H1 (cell line): ENCODE data around the gene CCDC141. TPM values are rescaled to one million over a fixed set of nuclear protein-coding genes. Genes with fewer than 3 reads are reported as not detected.

Source experiments
- CTCF ChIA-PET: fragments of 300-600 bp; sonication (Branson Sonifier 250); formaldehyde crosslinking; loops from one replicate; lab custom pipeline; 2021; ENCODE audit not compliant: partially characterized antibody; lab: Charles Lee
- POLR2A ChIA-PET: fragments of 300-600 bp; sonication (Branson Sonifier 250); formaldehyde crosslinking; loops from one replicate; lab custom pipeline; 2021; ENCODE audit warnings: inconsistent platforms; ENCODE audit not compliant: partially characterized antibody; lab: Charles Lee
- DNase-seq, 2 experiments: peaks; one replicate each; pipeline versions ENCODE4 v3.0.0 to v3.0.0-alpha.2; 2010 to 2022; ENCODE audit warnings: low spot score in 2 of 2, low read depth in 1 of 2, mixed read lengths in 1 of 2
- FAIRE-seq: peaks from 2 replicates; lab custom pipeline; 2011; peaks lifted over from hg19 to GRCh38; lab: Jason Lieb, UNC
- H2AFZ ChIP-seq: 2 replicates; pipeline ENCODE4 v1.8.1; 2012; ENCODE audit warnings: low read length, inconsistent platforms
- H2AK5ac ChIP-seq: 2 replicates; pipeline ENCODE4 v1.6.1; 2013; ENCODE audit warnings: low read depth, low read length
- H2BK120ac ChIP-seq: replicated peaks from 2 replicates; pipeline ENCODE3; 2013; ENCODE audit warnings: low read depth, low read length, inconsistent platforms
- H2BK12ac ChIP-seq: 2 replicates; pipeline ENCODE4 v1.6.1; 2013; ENCODE audit warnings: low read depth, low read length
- H2BK15ac ChIP-seq: 2 replicates; pipeline ENCODE4 v1.6.1; 2013; ENCODE audit warnings: low read length
- H2BK20ac ChIP-seq: 2 replicates; pipeline ENCODE4 v1.6.1; 2013; ENCODE audit warnings: low read length
- H2BK5ac ChIP-seq: 2 replicates; pipeline ENCODE4 v1.6.1; 2013; ENCODE audit warnings: low read depth, low read length
- H3K14ac ChIP-seq: 2 replicates; pipeline ENCODE4 v1.6.1; 2013; ENCODE audit warnings: inconsistent platforms; ENCODE audit not compliant: insufficient read length
- H3K18ac ChIP-seq: 2 replicates; pipeline ENCODE4 v1.6.1; 2013; ENCODE audit warnings: low read length; ENCODE audit errors: extremely low read depth
- H3K23ac ChIP-seq: 2 replicates; pipeline ENCODE4 v1.6.1; 2013; ENCODE audit warnings: inconsistent platforms; ENCODE audit not compliant: insufficient read length
- H3K23me2 ChIP-seq: 2 replicates; pipeline ENCODE4 v1.6.1; 2013; ENCODE audit warnings: low read depth, low read length
- H3K27ac ChIP-seq: 2 replicates; pipeline ENCODE4 v1.6.1; 2011; ENCODE audit warnings: low read depth, low read length, inconsistent platforms
- H3K27me3 ChIP-seq, 4 experiments: replicated peaks in 1 of 4; 1 replicate in 1 of 4; 2 replicates in 3 of 4; pipeline versions ENCODE4 v1.6.1 to v1.8.1; 2011 to 2013; ENCODE audit warnings: low read length in 3 of 4, mild to moderate bottlenecking in 3 of 4, inconsistent platforms in 2 of 4, mixed read lengths in 2 of 4, moderate library complexity in 1 of 4; ENCODE audit not compliant: control insufficient read depth in 3 of 4, insufficient read depth in 3 of 4; ENCODE audit errors: extremely low read depth in 1 of 4
- H3K36me3 ChIP-seq, 4 experiments: 2 replicates each; pipeline versions ENCODE4 v1.6.1 to v1.8.1; 2011 to 2013; ENCODE audit warnings: mild to moderate bottlenecking in 4 of 4, low read length in 3 of 4, moderate library complexity in 2 of 4, control low read depth in 1 of 4, inconsistent platforms in 1 of 4; ENCODE audit not compliant: insufficient read depth in 4 of 4, control insufficient read depth in 2 of 4
- H3K4ac ChIP-seq: replicated peaks from 2 replicates; pipeline ENCODE3; 2013; ENCODE audit warnings: low read length, low read depth, mixed read lengths, inconsistent platforms; ENCODE audit not compliant: insufficient read length
- H3K4me1 ChIP-seq, 4 experiments: replicated peaks in 1 of 4; 1 replicate in 1 of 4; 2 replicates in 3 of 4; pipeline versions ENCODE4 v1.6.1 to v1.8.1; 2011 to 2013; ENCODE audit warnings: low read length in 3 of 4, inconsistent platforms in 2 of 4, mixed read lengths in 1 of 4; ENCODE audit not compliant: insufficient read depth in 4 of 4, control insufficient read depth in 3 of 4
- H3K4me2 ChIP-seq, 2 experiments: 2 replicates each; pipeline versions ENCODE4 v1.6.1 to v1.8.1; 2011 to 2013; ENCODE audit warnings: low read depth in 2 of 2, low read length in 2 of 2, control low read depth in 1 of 2, inconsistent platforms in 1 of 2, mild to moderate bottlenecking in 1 of 2; ENCODE audit not compliant: insufficient read depth in 1 of 2
- H3K4me3 ChIP-seq, 4 experiments: fragments of 200-600, 300-600 bp in 1 of 4; sonication (generic), shearing (Covaris generic), sonication (Bioruptor Twin) in 1 of 4; 2 replicates each; pipeline versions ENCODE4 v1.5.1 to v1.8.1; 2011 to 2016; ENCODE audit warnings: low read length in 4 of 4, low read depth in 3 of 4, control low read depth in 2 of 4, inconsistent platforms in 2 of 4, mild to moderate bottlenecking in 2 of 4, mixed read lengths in 1 of 4, moderate library complexity in 1 of 4; ENCODE audit not compliant: insufficient read depth in 2 of 4; ENCODE audit errors: extremely low read depth in 1 of 4
- H3K56ac ChIP-seq: replicated peaks from 2 replicates; pipeline ENCODE3; 2013; ENCODE audit warnings: low read depth, mild to moderate bottlenecking, mixed read lengths, low read length, inconsistent platforms; ENCODE audit not compliant: insufficient read length
- H3K79me1 ChIP-seq: 2 replicates; pipeline ENCODE4 v1.6.1; 2013; ENCODE audit warnings: low read depth, low read length, control low read depth
- H3K79me2 ChIP-seq, 2 experiments: 2 replicates each; pipeline versions ENCODE4 v1.6.1 to v1.8.1; 2012 to 2013; ENCODE audit warnings: low read length in 2 of 2, mild to moderate bottlenecking in 2 of 2, inconsistent platforms in 1 of 2; ENCODE audit not compliant: insufficient read depth in 2 of 2, control insufficient read depth in 1 of 2
- H3K9ac ChIP-seq, 4 experiments: replicated peaks in 1 of 4; 1 replicate in 1 of 4; 2 replicates in 3 of 4; pipeline versions ENCODE4 v1.6.1 to v1.8.1; 2011 to 2013; ENCODE audit warnings: low read depth in 3 of 4, low read length in 3 of 4, control low read depth in 2 of 4, mild to moderate bottlenecking in 2 of 4, moderate library complexity in 2 of 4, inconsistent platforms in 1 of 4; ENCODE audit errors: extremely low read depth in 1 of 4
- H3K9me3 ChIP-seq, 2 experiments: 2 replicates each; pipeline versions ENCODE4 v1.6.1 to v1.8.1; 2012 to 2013; ENCODE audit warnings: mild to moderate bottlenecking in 2 of 2, moderate library complexity in 2 of 2, control low read depth in 1 of 2, inconsistent platforms in 1 of 2, low read depth in 1 of 2, low read length in 1 of 2, mixed read lengths in 1 of 2; ENCODE audit not compliant: insufficient read depth in 2 of 2
- H4K20me1 ChIP-seq, 2 experiments: replicated peaks in 1 of 2; 2 replicates each; pipeline versions ENCODE3 to v1.8.1; 2011 to 2013; ENCODE audit warnings: inconsistent platforms in 2 of 2, low read length in 2 of 2, mild to moderate bottlenecking in 1 of 2; ENCODE audit not compliant: insufficient read depth in 2 of 2, control insufficient read depth in 1 of 2
- H4K5ac ChIP-seq: 2 replicates; pipeline ENCODE4 v1.6.1; 2013; ENCODE audit warnings: low read length, low read depth, mixed read lengths, inconsistent platforms; ENCODE audit not compliant: insufficient read length
- H4K8ac ChIP-seq: 2 replicates; pipeline ENCODE4 v1.8.0; 2013; ENCODE audit warnings: mild to moderate bottlenecking, moderate library complexity, low read length, inconsistent platforms; ENCODE audit not compliant: insufficient read depth; ENCODE audit errors: extremely low read depth
- H4K91ac ChIP-seq: replicated peaks from 2 replicates; pipeline ENCODE3; 2013; ENCODE audit warnings: low read length, mixed read lengths, inconsistent platforms; ENCODE audit not compliant: insufficient read length
- ATF3 ChIP-seq: IDR thresholded peaks from 2 replicates; pipeline ENCODE4 v1.6.1; 2011; ENCODE audit warnings: low read depth, mild to moderate bottlenecking, low read length; ENCODE audit not compliant: insufficient read depth
- BRCA1 ChIP-seq: IDR thresholded peaks from 2 replicates; pipeline ENCODE4 v1.6.1; 2012; ENCODE audit warnings: low read depth, low read length, improper control_type of control experiment
- CBX5 ChIP-seq: fragments of 300-800, 300-1000 bp; sonication (generic); IDR thresholded peaks from 2 replicates; pipeline ENCODE4 v1.7.1; 2016; ENCODE audit warnings: antibody characterized with exemption, low read length, low read depth
- CEBPB ChIP-seq: IDR thresholded peaks from 2 replicates; pipeline ENCODE4 v1.6.1; 2012; ENCODE audit warnings: low read depth, low read length
- JUN ChIP-seq: IDR thresholded peaks from 2 replicates; pipeline ENCODE4 v1.6.1; 2011; ENCODE audit warnings: low read depth, mild to moderate bottlenecking, improper control_type of control experiment, low read length
- KDM4A ChIP-seq: IDR thresholded peaks from one replicate; pipeline ENCODE4 v1.7.1; 2012; ENCODE audit warnings: low read depth, mild to moderate bottlenecking, moderate library complexity, low read length, inconsistent platforms; ENCODE audit not compliant: severe bottlenecking
- RBBP5 ChIP-seq: IDR thresholded peaks from 2 replicates; pipeline ENCODE4 v1.7.1; 2012; ENCODE audit warnings: low read depth, mild to moderate bottlenecking, inconsistent platforms, low read length, moderate library complexity, borderline replicate concordance
- RXRA ChIP-seq: IDR thresholded peaks from 2 replicates; pipeline ENCODE4 v1.6.1; 2011; ENCODE audit warnings: low read depth, mild to moderate bottlenecking, low read length, moderate library complexity; ENCODE audit not compliant: insufficient read depth
- SIX5 ChIP-seq: IDR thresholded peaks from 2 replicates; pipeline ENCODE4 v1.6.1; 2011; ENCODE audit warnings: mild to moderate bottlenecking, low read depth, low read length
- SP4 ChIP-seq: IDR thresholded peaks from 2 replicates; pipeline ENCODE4 v1.6.1; 2012; ENCODE audit warnings: low read length, inconsistent platforms
- TAF1 ChIP-seq: IDR thresholded peaks from 2 replicates; pipeline ENCODE4 v1.6.1; 2011; ENCODE audit warnings: mild to moderate bottlenecking, low read depth, low read length
- TCF12 ChIP-seq: IDR thresholded peaks from 2 replicates; pipeline ENCODE4 v1.6.1; 2011; ENCODE audit warnings: low read depth, mild to moderate bottlenecking, low read length
- ZNF274 ChIP-seq: IDR thresholded peaks from 2 replicates; pipeline ENCODE4 v1.7.0; 2012; ENCODE audit warnings: low read length, borderline replicate concordance; ENCODE audit errors: extremely low read depth
- WGBS, 2 experiments: shearing (Covaris generic) in 1 of 2; methylation state at CpG; one replicate each; pipeline versions ENCODE4 v1.1.6 to v1.1.7; 2013 to 2015; ENCODE audit warnings: low lambda C conversion rate in 2 of 2, mixed read lengths in 2 of 2, inconsistent platforms in 1 of 2, low coverage in 1 of 2, missing lambda C conversion rate in 1 of 2; ENCODE audit not compliant: insufficient replicate concordance in 2 of 2, insufficient coverage in 1 of 2, insufficient read length in 1 of 2; ENCODE audit errors: extremely low coverage in 1 of 2, missing lambda C conversion rate in 1 of 2; 5-methylcytosine and 5-hydroxymethylcytosine counted together
- polyA plus RNA-seq, 7 experiments: library from polyadenylated mRNA; depleted of rRNA in 3 of 7; stranded (reverse) in 5 of 7; unstranded in 2 of 7; fragments of >200 nt in 5 of 7; fragments of 200-250 nt in 2 of 7; gene quantifications; 1 replicate in 5 of 7; 2 replicates in 1 of 7; 4 replicates in 1 of 7; pipeline versions ENCODE4 v1.2.1 to v1.2.3, GENCODE V29; 2011 to 2013; ENCODE audit warnings: missing spikeins in 2 of 7, mixed read lengths in 2 of 7
- total RNA-seq: library from RNA; stranded (reverse); fragmentation: NEBNext Ultra II Directional; extraction: Animal tissue kit (Norgen Biotek cat#: 25700); gene quantifications from 2 replicates; pipeline ENCODE4 v1.2.1, GENCODE V29; 2021
- TF ChIP-seq, protein P1 (sequence below): IDR thresholded peaks from 2 replicates; pipeline ENCODE4 v1.6.1; 2011; ENCODE audit warnings: low read length, improper control_type of control experiment

The CCDC141 gene
- total and polyA plus RNA-seq, 2 of the 8 experiments (the other 6 are each of a cell fraction or from before 2014, with no cell fraction given): 0.56 to 21.6 TPM

GRCh38 chr2:178819992-178820391, 229.9 kb downstream of the CCDC141 start:
- Histone ChIP-seq H3K27ac (no peak overlapping the region), H3K36me3 (no peaks in the 10 kb centered on the region), H2AK5ac (no peak overlapping the region), H2BK20ac (no peak overlapping the region), H3K23ac (no peak overlapping the region), H4K20me1 (no peaks in the 10 kb centered on the region), H3K79me1 (no peaks in the 10 kb centered on the region), H3K27me3 (no peaks in the 10 kb centered on the region), H3K4ac (no peak overlapping the region), H3K14ac (no peak overlapping the region), H2BK15ac (no peak overlapping the region), H3K4me1 (no peaks in the 10 kb centered on the region), H2BK5ac (no peak overlapping the region), H2BK12ac (no peak overlapping the region), H3K79me2 (no peaks in the 10 kb centered on the region), H3K4me2 (no peak overlapping the region), H4K8ac (no peak overlapping the region), H3K56ac (no peak overlapping the region), H3K23me2 (no peaks in the 10 kb centered on the region), H3K4me3 (no peak overlapping the region), H2BK120ac (no peak overlapping the region), H3K9me3 (no peaks in the 10 kb centered on the region), H3K9ac (no peak overlapping the region), H4K5ac (no peak overlapping the region), H3K18ac (no peak overlapping the region), H4K91ac (no peak overlapping the region), H2AFZ (0 out of 2 replicates have a peak overlapping the region, but pooled peaks have one; percentile 31)
- WGBS, 2 experiments: 82% methylated on average over 4 of the region's 4 CpGs; no CpG with 5 or more reads in 1 of the 2 experiments
- DNase-seq (no peak), FAIRE-seq (no peak)
- CTCF ChIA-PET: interaction anchor here (0.7 to 2.3 kb wide), 6 partner anchors 9 to 58 kb away, joined by 3 to 12 read pairs (median 4); no protein-coding TSS in a partner anchor
- POLR2A ChIA-PET: no interaction called here
- TF ChIP-seq TCF12: no peak
- no peak for TF ChIP-seq BRCA1
- TF ChIP-seq ATF3: no peak
- TF ChIP-seq KDM4A: no peak
- TF ChIP-seq RXRA: no peak
- no peak for TF ChIP-seq JUN
- no peak for TF ChIP-seq SIX5
- TF ChIP-seq ZNF274: no peak
- no peak for TF ChIP-seq SP4
- TF ChIP-seq, protein P1, sequence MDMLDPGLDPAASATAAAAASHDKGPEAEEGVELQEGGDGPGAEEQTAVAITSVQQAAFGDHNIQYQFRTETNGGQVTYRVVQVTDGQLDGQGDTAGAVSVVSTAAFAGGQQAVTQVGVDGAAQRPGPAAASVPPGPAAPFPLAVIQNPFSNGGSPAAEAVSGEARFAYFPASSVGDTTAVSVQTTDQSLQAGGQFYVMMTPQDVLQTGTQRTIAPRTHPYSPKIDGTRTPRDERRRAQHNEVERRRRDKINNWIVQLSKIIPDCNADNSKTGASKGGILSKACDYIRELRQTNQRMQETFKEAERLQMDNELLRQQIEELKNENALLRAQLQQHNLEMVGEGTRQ: no peak
- TF ChIP-seq TAF1: no peak
- TF ChIP-seq CEBPB: no peak
- no peak for TF ChIP-seq RBBP5
- no peak for TF ChIP-seq CBX5
